GM12873 (cell line): ENCODE results near the gene DCAF10.

Source experiments
- TF ChIP-seq, protein P1 (sequence below): IDR thresholded peaks from 2 replicates; pipeline ENCODE4 v1.5.1; 2012; ENCODE audit warnings: low read depth, mild to moderate bottlenecking, moderate library complexity, low read length, control low read depth; ENCODE audit not compliant: insufficient read depth; ENCODE audit errors: missing control alignments

The DCAF10 gene

DNA sequence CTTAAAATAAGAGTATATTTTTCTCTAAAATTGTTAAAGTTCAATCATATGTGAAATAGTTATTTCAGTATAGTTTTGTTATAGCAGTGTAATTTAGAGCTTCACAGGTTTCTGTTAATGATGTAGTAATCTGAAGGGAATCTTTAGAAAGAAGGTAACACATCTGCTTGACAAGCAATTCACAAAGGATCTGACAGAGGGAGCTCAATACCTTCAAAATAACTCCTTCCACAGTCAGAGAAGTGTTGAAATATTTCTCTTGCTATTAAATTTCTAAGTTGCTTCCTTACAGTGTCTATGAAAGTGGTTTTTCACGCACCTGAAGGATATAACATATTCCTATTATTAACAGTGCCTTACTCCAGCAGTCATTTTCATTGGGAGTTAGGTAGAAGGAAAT, 58.4 kb downstream of the DCAF10 start:
- TF ChIP-seq, protein P1, sequence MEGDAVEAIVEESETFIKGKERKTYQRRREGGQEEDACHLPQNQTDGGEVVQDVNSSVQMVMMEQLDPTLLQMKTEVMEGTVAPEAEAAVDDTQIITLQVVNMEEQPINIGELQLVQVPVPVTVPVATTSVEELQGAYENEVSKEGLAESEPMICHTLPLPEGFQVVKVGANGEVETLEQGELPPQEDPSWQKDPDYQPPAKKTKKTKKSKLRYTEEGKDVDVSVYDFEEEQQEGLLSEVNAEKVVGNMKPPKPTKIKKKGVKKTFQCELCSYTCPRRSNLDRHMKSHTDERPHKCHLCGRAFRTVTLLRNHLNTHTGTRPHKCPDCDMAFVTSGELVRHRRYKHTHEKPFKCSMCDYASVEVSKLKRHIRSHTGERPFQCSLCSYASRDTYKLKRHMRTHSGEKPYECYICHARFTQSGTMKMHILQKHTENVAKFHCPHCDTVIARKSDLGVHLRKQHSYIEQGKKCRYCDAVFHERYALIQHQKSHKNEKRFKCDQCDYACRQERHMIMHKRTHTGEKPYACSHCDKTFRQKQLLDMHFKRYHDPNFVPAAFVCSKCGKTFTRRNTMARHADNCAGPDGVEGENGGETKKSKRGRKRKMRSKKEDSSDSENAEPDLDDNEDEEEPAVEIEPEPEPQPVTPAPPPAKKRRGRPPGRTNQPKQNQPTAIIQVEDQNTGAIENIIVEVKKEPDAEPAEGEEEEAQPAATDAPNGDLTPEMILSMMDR: no peak

DNA sequence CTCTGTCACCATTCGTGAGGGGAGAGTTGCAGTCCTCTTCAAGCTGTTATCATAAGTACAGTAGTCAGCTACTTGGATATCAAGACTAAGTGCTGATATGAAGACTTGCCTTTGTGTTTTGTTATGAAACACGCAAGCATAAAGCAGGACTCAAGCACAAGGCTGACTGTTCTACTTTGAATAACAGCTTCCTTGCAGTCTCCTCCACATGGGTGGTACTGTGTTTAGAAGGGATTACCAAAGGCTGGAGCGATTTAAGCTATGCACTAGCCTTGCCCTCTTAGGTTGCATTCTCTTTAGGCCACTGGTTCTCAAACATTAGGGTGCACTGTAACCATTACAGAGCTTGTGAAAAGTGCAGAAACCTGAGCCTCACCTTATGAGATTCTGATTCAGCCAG, 61.9 kb downstream of the DCAF10 start:
- TF ChIP-seq, protein P1: no peak

DNA sequence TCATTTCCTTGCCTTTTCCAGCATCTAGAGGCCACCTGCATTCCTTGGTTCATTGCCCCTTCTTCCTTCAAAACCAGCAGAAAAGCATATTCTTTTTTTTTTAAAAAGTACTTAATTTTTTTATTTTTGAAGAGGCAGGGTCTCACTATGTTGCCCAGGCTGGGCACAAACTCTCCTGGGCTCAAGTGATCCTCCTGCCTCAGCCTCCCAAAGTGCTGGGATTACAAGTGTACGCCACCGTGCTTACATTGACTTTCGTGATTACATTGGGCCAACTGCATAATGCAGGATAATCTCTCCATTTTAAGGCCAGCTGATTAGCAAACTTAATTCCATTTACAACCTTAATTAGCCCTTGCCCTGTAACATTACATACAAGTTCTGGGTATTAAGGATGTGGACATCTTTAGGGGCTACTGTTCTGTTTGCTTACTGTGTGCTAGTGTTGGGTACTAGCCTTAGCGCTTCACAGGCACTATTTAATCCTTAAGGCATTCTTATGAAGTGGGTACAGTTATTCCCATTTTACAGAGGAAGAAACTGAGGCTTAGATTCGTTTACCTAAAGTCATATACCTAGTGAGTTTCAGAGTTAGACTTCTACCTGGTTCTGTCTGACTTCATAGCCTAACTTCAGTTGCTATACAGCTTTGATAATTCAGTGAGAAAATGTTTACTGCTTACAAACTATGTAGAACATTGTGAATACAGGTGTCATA, 69.6 kb downstream of the DCAF10 start:
- TF ChIP-seq, protein P1: no peak

GRCh38 chr9:37870799-37871176, 70.2 kb downstream of the DCAF10 start:
- TF ChIP-seq, protein P1: no peak

- TF ChIP-seq, protein P1: no peak
Measured at GRCh38 chr9:37873955-37874354, 73.4 kb downstream of the DCAF10 start.

DNA sequence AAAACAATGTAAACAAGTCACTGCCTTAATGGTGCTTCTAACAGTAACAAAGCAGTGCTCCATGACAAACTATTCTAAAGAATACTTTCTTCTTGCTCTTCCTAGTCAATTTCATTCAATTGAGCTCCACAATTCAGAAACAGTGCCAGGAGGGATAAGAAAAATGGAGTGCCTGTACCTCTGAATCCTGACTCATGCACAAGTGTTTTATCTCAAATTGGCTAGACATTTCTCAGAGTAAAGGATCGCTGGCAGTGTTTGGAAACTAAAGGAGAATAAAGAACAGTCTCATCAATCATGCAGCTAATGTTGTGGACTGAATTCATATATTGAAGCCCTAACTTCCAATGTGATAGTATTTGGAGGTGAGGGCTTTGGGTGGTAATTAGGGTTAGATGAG, 75.8 kb downstream of the DCAF10 start:
- TF ChIP-seq, protein P1: no peak

GRCh38 chr9:37880916-37881479, 80.4 kb downstream of the DCAF10 start:
- TF ChIP-seq, protein P1: no peak
